ENCODE measurements around the gene RNASE8. TPM values are rescaled to one million over a fixed set of nuclear protein-coding genes. Genes with fewer than 3 reads are reported as not detected.

RNASE8 gene
- total RNA-seq, 3 donors from 2014 or later (not counting 1 experiment from before 2014, with no cell fraction given), result not detected

- H3K4me1 Mint-ChIP-seq, result peaks cover 31 to 41% of the 10 kb centered on the region in 2 donors
- Histone ChIP-seq H3K9me3 (ENCODE audit: control insufficient read depth, insufficient read depth, low read length) (no peaks in the 10 kb centered on the region), H3K4me3 (ENCODE audit: low read length) (peak overlapping the region; percentile 12), H3K4me1 (ENCODE audit: control insufficient read depth, insufficient read depth, low read length) (peaks cover 44% of the 10 kb centered on the region), H3K27me3 (ENCODE audit: control insufficient read depth, insufficient read depth, low read length) (peaks cover 35% of the 10 kb centered on the region), H3K27ac (ENCODE audit: low read length) (no peak overlapping the region), H3K36me3 (ENCODE audit: control insufficient read depth, insufficient read depth, low read length) (no peaks in the 10 kb centered on the region)
- H3K27ac Mint-ChIP-seq, result peak overlapping the region in 1 of 2 donors; percentile 88
- peak in 1 of 2 donors; percentile 84 for DNase-seq
- no peaks in the 10 kb centered on the region for H3K9me3 Mint-ChIP-seq
- no peaks in the 10 kb centered on the region for H3K36me3 Mint-ChIP-seq
- intact Hi-C loops (cut with micrococcal nuclease), result loop anchor here (1.0 kb wide), 2 partner anchors 24 to 36 kb away; no protein-coding TSS in a partner anchor
- ATAC-seq, result peak; percentile 55 to 69 (median 68)
- TF ChIP-seq CTCF (IDR thresholded peaks at IDR 0.05), result peak; percentile 58
- peaks cover 72 to 85% of the 10 kb centered on the region in 2 donors for H3K27me3 Mint-ChIP-seq (ENCODE audit: low read depth in 2 of 2)
- H3K4me3 Mint-ChIP-seq, result peak overlapping the region; percentile 88
- WGBS (ENCODE audit: insufficient coverage), result 3% methylated on average over 45 of the region's 45 CpGs
Measured at GRCh38 chr14:21068521-21069387, 11.1 kb downstream of the RNASE8 start.

GRCh38 chr14:21069388-21070082 lies 11.9 kb downstream of the RNASE8 start:
- no peak for TF ChIP-seq CTCF (IDR thresholded peaks at IDR 0.05)
- Mint-ChIP-seq H3K36me3 (no peaks in the 10 kb centered on the region), H3K27me3 (ENCODE audit: low read depth in 2 of 2) (peaks cover 72 to 81% of the 10 kb centered on the region in 2 donors), H3K27ac (peak overlapping the region in 1 of 2 donors; percentile 88), H3K9me3 (no peaks in the 10 kb centered on the region), H3K4me3 (peak overlapping the region; percentile 88), H3K4me1 (peaks cover 31 to 41% of the 10 kb centered on the region in 2 donors)
- DNase-seq (peak in 1 of 2 donors; percentile 67), ATAC-seq (peak in 2 of 3 donors; percentile 16 to 29)
- H3K4me3 ChIP-seq (ENCODE audit: low read length), result peak overlapping the region; percentile 30
- intact Hi-C loops (cut with micrococcal nuclease), result loop anchor here (2.0 kb wide), 1 partner anchor 17 kb away; no protein-coding TSS in a partner anchor
- no peak overlapping the region for H3K27ac ChIP-seq (ENCODE audit: low read length)
- peaks cover 44% of the 10 kb centered on the region for H3K4me1 ChIP-seq (ENCODE audit: control insufficient read depth, insufficient read depth, low read length)
- WGBS (ENCODE audit: insufficient coverage), result 6% methylated on average over 40 of the region's 40 CpGs
- H3K36me3 ChIP-seq (ENCODE audit: control insufficient read depth, insufficient read depth, low read length), result no peaks in the 10 kb centered on the region
- H3K9me3 ChIP-seq (ENCODE audit: control insufficient read depth, insufficient read depth, low read length), result no peaks in the 10 kb centered on the region
- peaks cover 37% of the 10 kb centered on the region for H3K27me3 ChIP-seq (ENCODE audit: control insufficient read depth, insufficient read depth, low read length)

GRCh38 chr14:21070083-21070609 lies 12.5 kb downstream of the RNASE8 start, which contains the start of gene ARHGEF40:
ARHGEF40 (plus strand) TSS chr14:21070304; CDS start chr14:21070397, 93 bp downstream.
- H3K4me1 Mint-ChIP-seq, result peaks cover 31 to 41% of the 10 kb centered on the region in 2 donors
- intact Hi-C loops (cut with micrococcal nuclease), result loop anchor here (2.0 kb wide), 1 partner anchor 17 kb away; no protein-coding TSS in a partner anchor
- peaks cover 70 to 77% of the 10 kb centered on the region in 2 donors for H3K27me3 Mint-ChIP-seq (ENCODE audit: low read depth in 2 of 2)
- Histone ChIP-seq H3K4me1 (ENCODE audit: control insufficient read depth, insufficient read depth, low read length) (peaks cover 44% of the 10 kb centered on the region), H3K4me3 (ENCODE audit: low read length) (peak within 1 kb of the TSS; percentile 30), H3K36me3 (ENCODE audit: control insufficient read depth, insufficient read depth, low read length) (no peaks in the 10 kb centered on the region), H3K27me3 (ENCODE audit: control insufficient read depth, insufficient read depth, low read length) (peaks cover 37% of the 10 kb centered on the region), H3K27ac (ENCODE audit: low read length) (no peak within 1 kb of the TSS), H3K9me3 (ENCODE audit: control insufficient read depth, insufficient read depth, low read length) (no peaks in the 10 kb centered on the region)
- WGBS (ENCODE audit: insufficient coverage), result under 1% methylated on average over 63 of the region's 63 CpGs
- H3K4me3 Mint-ChIP-seq, result peak within 1 kb of the TSS; percentile 89
- no peaks in the 10 kb centered on the region for H3K9me3 Mint-ChIP-seq
- peak within 1 kb of the TSS; percentile 51 to 88 for H3K27ac Mint-ChIP-seq
- TF ChIP-seq CTCF (IDR thresholded peaks at IDR 0.05), result no peak
- DNase-seq (peak in 1 of 2 donors; percentile 61), ATAC-seq (peak; percentile 9 to 18 (median 14))
- no peaks in the 10 kb centered on the region for H3K36me3 Mint-ChIP-seq

All from natural killer cell (primary cell).